CD4-positive, alpha-beta T cell (primary cell): Measurements from ENCODE around the gene UGP2. TPM values are rescaled to one million over a fixed set of nuclear protein-coding genes. Genes with fewer than 3 reads are reported as not detected.

ENCODE experiments used
- ATAC-seq: fragments of 200-7000 bp; cut with Tn5 transposase; one replicate; pipeline ENCODE4 v1.10.0; 2022; ENCODE audit warnings: mild to moderate bottlenecking; ENCODE audit not compliant: poor library complexity
- CTCF ChIA-PET: fragments of 350-600 bp; sonication (Branson Sonifier 250); formaldehyde crosslinking; loops from one replicate; lab custom pipeline; 2021; ENCODE audit warnings: antibody characterized with exemption, inconsistent platforms; lab: Charles Lee
- POLR2A ChIA-PET: fragments of 350-600 bp; sonication (Branson Sonifier 250); formaldehyde crosslinking; loops from one replicate; lab custom pipeline; 2021; ENCODE audit warnings: antibody characterized with exemption, inconsistent platforms; lab: Charles Lee
- DNase-seq, 14 experiments: peaks; one replicate each; pipeline ENCODE4 v3.0.0-alpha.2; 2013 to 2020; ENCODE audit warnings: mixed read lengths in 2 of 14
- H3K27ac ChIP-seq, 2 donors: one replicate each; pipeline versions ENCODE4 v1.5.1 to v1.7.0; 2013; ENCODE audit warnings: low read length in 2 of 2, low read depth in 1 of 2, mild to moderate bottlenecking in 1 of 2
- H3K27me3 ChIP-seq, 2 experiments: 1 replicate in 1 of 2; 2 replicates in 1 of 2; pipeline versions ENCODE4 v1.6.1 to v1.7.0; 2013; ENCODE audit warnings: low read length in 2 of 2, control low read depth in 1 of 2, mild to moderate bottlenecking in 1 of 2, moderate library complexity in 1 of 2; ENCODE audit not compliant: insufficient read depth in 2 of 2, control insufficient read depth in 1 of 2
- H3K36me3 ChIP-seq: one replicate; pipeline ENCODE4 v1.6.1; 2013; ENCODE audit warnings: low read length, control low read depth; ENCODE audit not compliant: insufficient read depth
- H3K4me1 ChIP-seq: one replicate; pipeline ENCODE4 v1.6.1; 2013; ENCODE audit warnings: low read length, control low read depth; ENCODE audit not compliant: insufficient read depth
- H3K4me3 ChIP-seq: one replicate; pipeline ENCODE4 v1.5.1; 2013; ENCODE audit warnings: mild to moderate bottlenecking, low read length, moderate library complexity
- H3K9me3 ChIP-seq, 2 experiments: 1 replicate in 1 of 2; 2 replicates in 1 of 2; pipeline versions ENCODE4 v1.6.1 to v1.7.0; 2013; ENCODE audit warnings: low read length in 2 of 2, mild to moderate bottlenecking in 2 of 2, control low read depth in 1 of 2, moderate library complexity in 1 of 2; ENCODE audit not compliant: control insufficient read depth in 1 of 2, insufficient read depth in 1 of 2
- H3K27ac Mint-ChIP-seq: one replicate; pipeline ENCODE4 v1.8.0; 2020; ENCODE audit warnings: mixed read lengths
- H3K27me3 Mint-ChIP-seq: one replicate; pipeline ENCODE4 v1.8.0; 2021; ENCODE audit warnings: mixed read lengths
- H3K36me3 Mint-ChIP-seq: one replicate; pipeline ENCODE4 v1.8.0; 2021; ENCODE audit warnings: low read depth, mixed read lengths
- H3K4me1 Mint-ChIP-seq: one replicate; pipeline ENCODE4 v1.8.0; 2021; ENCODE audit warnings: low read depth, mixed read lengths
- H3K4me3 Mint-ChIP-seq: one replicate; pipeline ENCODE4 v1.8.0; 2020; ENCODE audit warnings: mild to moderate bottlenecking, mixed read lengths
- H3K9me3 Mint-ChIP-seq: one replicate; pipeline ENCODE4 v1.8.0; 2020; ENCODE audit warnings: mixed read lengths
- intact Hi-C, 2 experiments: fragments of 100-400 bp; cut with DNase I in 1 of 2; cut with micrococcal nuclease in 1 of 2; formaldehyde crosslinking; loops; one replicate each; pipeline versions ENCODE4 v1.15.1 to v1.9.0; 2023 to 2025; cut with DNase I, micrococcal nuclease
- total RNA-seq, 174 experiments: library from RNA in 2 of 174; stranded (reverse) in 2 of 174; gene quantifications; one replicate each; pipeline ENCODE4 v1.2.3 and lab custom pipeline; 2021 to 2026
- TF ChIP-seq, protein P1 (sequence below): fragments of 200-600 bp; IDR thresholded peaks from one replicate; pipeline ENCODE4 v1.8.0; 2022; ENCODE audit warnings: antibody characterized with exemption, mild to moderate bottlenecking

UGP2 gene
- total RNA-seq, 2 experiments from 2014 or later = 47.1 to 53.2 TPM

DNA sequence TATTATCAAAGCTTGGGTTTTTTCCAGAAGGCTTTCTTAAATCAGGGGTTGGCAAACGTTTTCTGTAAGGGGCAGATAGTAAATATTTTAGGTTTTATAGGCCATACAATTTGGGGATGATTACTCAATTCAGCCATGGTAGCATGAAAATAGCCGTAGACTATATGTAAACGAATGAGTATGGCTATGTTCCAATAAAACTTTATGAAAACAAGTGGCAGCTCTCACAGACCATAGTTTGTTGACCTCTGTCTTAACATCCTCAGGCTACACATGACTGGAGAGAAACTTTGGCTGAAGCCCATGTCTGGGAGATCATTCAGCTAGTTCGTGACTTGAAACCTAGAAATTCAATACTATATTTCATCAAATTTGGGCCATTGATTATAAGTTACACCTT lies 30.2 kb downstream of the UGP2 start:
- DNase-seq (no peak), ATAC-seq (no peak)
- intact Hi-C loops = no loop called here
- H3K36me3 ChIP-seq = peaks cover 23% of the 10 kb centered on the region
- H3K4me1 ChIP-seq = no peaks in the 10 kb centered on the region
- no peak overlapping the region for H3K4me3 ChIP-seq
- H3K4me3 Mint-ChIP-seq = no peak overlapping the region
- POLR2A ChIA-PET = no interaction called here
- H3K27me3 Mint-ChIP-seq = no peaks in the 10 kb centered on the region
- no peak overlapping the region for H3K27ac Mint-ChIP-seq
- H3K27ac ChIP-seq = no peak overlapping the region
- TF ChIP-seq, protein P1, sequence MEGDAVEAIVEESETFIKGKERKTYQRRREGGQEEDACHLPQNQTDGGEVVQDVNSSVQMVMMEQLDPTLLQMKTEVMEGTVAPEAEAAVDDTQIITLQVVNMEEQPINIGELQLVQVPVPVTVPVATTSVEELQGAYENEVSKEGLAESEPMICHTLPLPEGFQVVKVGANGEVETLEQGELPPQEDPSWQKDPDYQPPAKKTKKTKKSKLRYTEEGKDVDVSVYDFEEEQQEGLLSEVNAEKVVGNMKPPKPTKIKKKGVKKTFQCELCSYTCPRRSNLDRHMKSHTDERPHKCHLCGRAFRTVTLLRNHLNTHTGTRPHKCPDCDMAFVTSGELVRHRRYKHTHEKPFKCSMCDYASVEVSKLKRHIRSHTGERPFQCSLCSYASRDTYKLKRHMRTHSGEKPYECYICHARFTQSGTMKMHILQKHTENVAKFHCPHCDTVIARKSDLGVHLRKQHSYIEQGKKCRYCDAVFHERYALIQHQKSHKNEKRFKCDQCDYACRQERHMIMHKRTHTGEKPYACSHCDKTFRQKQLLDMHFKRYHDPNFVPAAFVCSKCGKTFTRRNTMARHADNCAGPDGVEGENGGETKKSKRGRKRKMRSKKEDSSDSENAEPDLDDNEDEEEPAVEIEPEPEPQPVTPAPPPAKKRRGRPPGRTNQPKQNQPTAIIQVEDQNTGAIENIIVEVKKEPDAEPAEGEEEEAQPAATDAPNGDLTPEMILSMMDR = no peak
- CTCF ChIA-PET = interaction anchor here (0.9 kb wide), 1 partner anchor 11 kb away, joined by 3 read pairs; no protein-coding TSS in a partner anchor
- no peaks in the 10 kb centered on the region for H3K27me3 ChIP-seq
- peaks cover 73% of the 10 kb centered on the region for H3K36me3 Mint-ChIP-seq
- H3K4me1 Mint-ChIP-seq = peaks cover 35% of the 10 kb centered on the region
- no peaks in the 10 kb centered on the region for H3K9me3 ChIP-seq
- no peaks in the 10 kb centered on the region for H3K9me3 Mint-ChIP-seq

DNA sequence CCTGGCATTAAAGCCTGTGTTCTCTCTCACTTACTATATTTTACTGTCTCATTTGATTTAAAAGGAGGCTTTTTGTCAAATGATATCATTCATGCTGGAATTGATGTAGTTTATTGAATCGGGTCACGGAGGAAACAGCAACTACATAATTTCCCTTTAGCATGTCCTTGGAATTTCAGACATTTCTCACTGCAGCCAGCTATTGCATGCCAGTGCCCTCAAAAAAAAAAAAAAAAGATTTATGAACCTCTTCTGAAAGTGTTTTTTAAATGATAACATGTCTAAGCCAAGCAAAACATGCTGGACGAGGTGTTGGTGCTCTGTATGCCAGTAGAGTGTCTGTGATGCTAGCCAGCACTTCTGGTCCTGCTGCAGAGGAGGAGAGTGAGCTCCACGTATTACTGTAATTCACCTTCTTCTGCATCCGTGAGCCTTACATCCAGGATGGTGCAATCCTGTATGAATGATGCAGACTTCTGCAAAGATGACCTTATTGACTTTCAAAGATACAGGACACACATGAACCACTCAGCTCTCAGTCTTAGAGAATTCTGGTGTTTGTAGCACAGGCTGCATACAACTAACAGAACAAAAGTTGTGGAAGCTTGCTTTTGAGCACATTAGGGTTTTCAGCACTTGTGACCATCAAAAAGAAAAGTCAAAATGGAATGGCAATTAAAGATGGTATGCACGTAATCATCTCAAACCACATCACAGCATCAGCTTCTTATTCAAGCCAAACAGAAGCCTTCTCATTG lies 31.1 kb downstream of the UGP2 start:
- TF ChIP-seq, protein P1 = no peak
- H3K9me3 Mint-ChIP-seq = no peaks in the 10 kb centered on the region
- Histone ChIP-seq H3K4me1 (no peaks in the 10 kb centered on the region), H3K27me3 (no peaks in the 10 kb centered on the region), H3K27ac (no peak overlapping the region), H3K9me3 (no peaks in the 10 kb centered on the region), H3K4me3 (no peak overlapping the region), H3K36me3 (peaks cover 22% of the 10 kb centered on the region)
- no peak overlapping the region for H3K27ac Mint-ChIP-seq
- peaks cover 35% of the 10 kb centered on the region for H3K4me1 Mint-ChIP-seq
- POLR2A ChIA-PET = interaction anchor here (0.7 kb wide), 1 partner anchor 96 kb away, joined by 3 read pairs; no protein-coding TSS in a partner anchor
- DNase-seq = no peak
- CTCF ChIA-PET = interaction anchor here (0.9 kb wide), 1 partner anchor 12 kb away, joined by 3 read pairs; no protein-coding TSS in a partner anchor
- H3K27me3 Mint-ChIP-seq = no peaks in the 10 kb centered on the region
- peaks cover 81% of the 10 kb centered on the region for H3K36me3 Mint-ChIP-seq
- intact Hi-C loops = no loop called here
- no peak for ATAC-seq
- H3K4me3 Mint-ChIP-seq = no peak overlapping the region

DNA sequence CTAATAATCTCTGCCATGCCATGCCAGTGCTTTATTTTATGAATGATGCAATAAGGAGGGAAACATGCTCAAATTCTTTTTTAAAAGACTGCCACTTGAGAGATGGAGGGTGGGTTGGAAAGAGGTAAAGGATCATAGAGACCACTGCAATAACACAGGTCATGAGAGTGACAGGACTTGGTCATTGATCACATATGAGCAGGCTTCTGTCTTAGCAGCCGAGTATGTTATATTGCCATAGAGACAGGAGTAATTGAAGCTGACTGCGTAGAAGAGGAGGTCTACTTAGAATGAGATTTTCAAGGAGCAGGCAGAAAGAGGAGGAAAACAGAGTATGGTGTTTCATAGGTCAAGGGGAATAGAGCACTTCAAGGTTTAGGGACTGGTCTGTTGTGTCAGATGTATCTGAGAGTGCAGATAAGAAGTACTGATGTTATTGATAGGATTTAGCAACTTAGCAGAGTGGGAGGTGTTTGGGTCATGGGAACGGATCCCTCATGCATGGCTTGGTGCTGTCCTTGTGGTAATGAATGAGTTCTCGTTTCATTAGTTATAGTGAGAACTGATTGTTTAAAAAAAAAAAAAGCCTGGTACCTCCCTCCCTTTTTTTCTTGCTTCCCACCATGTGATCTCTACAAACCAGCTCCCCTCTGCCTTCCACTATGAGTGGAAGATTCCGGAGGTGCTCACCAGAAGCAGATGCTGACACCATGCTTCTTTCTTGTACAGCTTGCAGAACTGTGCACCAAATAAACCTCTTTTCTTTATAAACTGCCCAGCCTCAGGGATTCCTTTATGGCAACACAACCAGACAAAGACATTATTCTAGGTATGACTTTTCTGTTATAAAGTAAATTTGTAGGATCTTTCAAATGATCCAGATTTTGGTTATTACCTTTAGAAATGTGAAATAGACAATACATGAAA lies 32.8 kb downstream of the UGP2 start:
- Mint-ChIP-seq H3K27me3 (no peaks in the 10 kb centered on the region), H3K4me3 (no peak overlapping the region), H3K36me3 (peaks cover 75% of the 10 kb centered on the region), H3K9me3 (no peaks in the 10 kb centered on the region), H3K4me1 (peaks cover 40% of the 10 kb centered on the region), H3K27ac (no peak overlapping the region)
- Histone ChIP-seq H3K4me1 (no peaks in the 10 kb centered on the region), H3K4me3 (no peak overlapping the region), H3K36me3 (peaks cover 18% of the 10 kb centered on the region), H3K9me3 (no peaks in the 10 kb centered on the region), H3K27me3 (no peaks in the 10 kb centered on the region), H3K27ac (no peak overlapping the region)
- ATAC-seq (no peak), DNase-seq (no peak)
- POLR2A ChIA-PET = no interaction called here
- CTCF ChIA-PET = interaction anchor here (0.7 to 1.2 kb wide), 2 partner anchors 13 to 148 kb away, joined by 3 read pairs; no protein-coding TSS in a partner anchor
- TF ChIP-seq, protein P1 = no peak
- intact Hi-C loops = no loop called here
